ENCODE measurements around the gene ZNF688. TPM values are rescaled to one million over a fixed set of nuclear protein-coding genes. Genes with fewer than 3 reads are reported as not detected.

ZNF688 gene
- total RNA-seq, 1 donor: 12.3 TPM

- DNase-seq (ENCODE audit: insufficient read length, low spot score, missing footprints): no peak
- H3K4me1 ChIP-seq (ENCODE audit: insufficient read depth, low read length): no peaks in the 10 kb centered on the region
- H2AFZ ChIP-seq (ENCODE audit: low read length): peak overlapping the region; percentile 82
- peak overlapping the region; percentile 93 for H3K4me3 ChIP-seq (ENCODE audit: insufficient read depth, low read length)
- TF ChIP-seq CTCF (IDR thresholded peaks at IDR 0.05; ENCODE audit: extremely low read depth, low read depth, low read length): no peak
- no peaks in the 10 kb centered on the region for H4K20me1 ChIP-seq (ENCODE audit: insufficient read depth, low read length)
- H3K36me3 ChIP-seq (ENCODE audit: insufficient read depth, low read length): peaks cover 13% of the 10 kb centered on the region
- H3K9me3 ChIP-seq (ENCODE audit: low read depth, low read length): no peaks in the 10 kb centered on the region
- H3K27ac ChIP-seq (ENCODE audit: low read depth, low read length): no peak overlapping the region
- H3K27me3 ChIP-seq (ENCODE audit: insufficient read depth, low read length): no peaks in the 10 kb centered on the region
- H3K4me2 ChIP-seq (ENCODE audit: insufficient read depth, low read length): peak overlapping the region; percentile 68
- H3K79me2 ChIP-seq (ENCODE audit: insufficient read depth, low read length): peaks cover 17% of the 10 kb centered on the region
These were observed 12.6 kb downstream of the ZNF688 start for GRCh38 chr16:30558789-30559377.

DNA sequence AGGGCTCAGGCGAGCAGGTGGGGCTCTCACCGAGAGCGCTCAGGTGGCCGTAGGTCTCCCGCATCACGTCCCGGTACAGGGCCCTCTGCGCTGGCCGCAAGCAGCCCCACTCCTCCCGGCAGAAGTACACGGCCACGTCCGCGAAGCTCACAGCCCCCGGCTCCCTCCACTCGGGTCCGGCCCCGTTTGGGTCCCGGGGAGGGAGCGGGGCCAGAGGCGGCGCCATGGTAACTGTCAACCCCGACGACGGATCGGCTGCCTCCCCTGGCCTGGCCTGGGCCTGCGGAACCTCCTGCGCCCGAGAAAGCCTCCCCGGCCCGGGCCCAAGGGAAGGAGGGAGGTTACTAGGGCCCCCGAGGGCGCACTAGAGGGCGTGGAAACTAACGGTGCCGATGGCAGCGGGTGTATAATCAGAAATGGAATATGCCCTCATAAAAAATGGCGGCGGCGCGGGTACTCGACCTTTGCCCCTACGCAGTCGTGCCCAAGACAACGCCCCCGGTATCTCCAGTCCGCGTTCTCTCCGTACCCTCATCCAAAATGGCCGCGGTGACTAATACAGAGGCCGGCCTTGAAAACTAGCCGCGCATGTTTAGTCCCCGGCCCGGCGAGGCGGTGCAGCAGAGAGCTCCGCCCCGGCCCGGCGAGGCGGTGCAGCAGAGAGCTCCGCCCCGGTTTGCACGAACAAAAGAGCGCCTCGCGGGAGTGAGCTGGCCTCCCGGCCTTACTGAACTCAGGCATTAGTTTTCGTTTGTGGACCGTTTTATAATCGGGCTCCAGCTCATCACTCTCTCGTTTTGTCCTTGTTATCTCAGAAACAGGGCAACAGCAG is 13.3 kb downstream of the ZNF688 start, which contains the start of gene ZNF764:
ZNF764 (minus strand) TSS at position 418 of the 832 bp plus-strand sequence; CDS start at position 226, 192 bp downstream.
- Histone ChIP-seq H4K20me1 (ENCODE audit: insufficient read depth, low read length) (no peaks in the 10 kb centered on the region), H3K4me3 (ENCODE audit: insufficient read depth, low read length) (peak within 1 kb of the TSS; percentile 93), H3K36me3 (ENCODE audit: insufficient read depth, low read length) (peaks cover 16% of the 10 kb centered on the region), H3K4me1 (ENCODE audit: insufficient read depth, low read length) (no peaks in the 10 kb centered on the region), H3K27ac (ENCODE audit: low read depth, low read length) (peak within 1 kb of the TSS; percentile 85), H3K79me2 (ENCODE audit: insufficient read depth, low read length) (peaks cover 17% of the 10 kb centered on the region), H3K4me2 (ENCODE audit: insufficient read depth, low read length) (peak within 1 kb of the TSS; percentile 77), H3K9me3 (ENCODE audit: low read depth, low read length) (no peaks in the 10 kb centered on the region), H3K27me3 (ENCODE audit: insufficient read depth, low read length) (no peaks in the 10 kb centered on the region), H2AFZ (ENCODE audit: low read length) (peak within 1 kb of the TSS; percentile 88)
- peak; percentile 99 for DNase-seq (ENCODE audit: insufficient read length, low spot score, missing footprints)
- no peak for TF ChIP-seq CTCF (IDR thresholded peaks at IDR 0.05; ENCODE audit: extremely low read depth, low read depth, low read length)

GRCh38 chr16:30557707-30557956 is 13.9 kb downstream of the ZNF688 start:
- Histone ChIP-seq H3K9me3 (ENCODE audit: low read depth, low read length) (no peaks in the 10 kb centered on the region), H3K79me2 (ENCODE audit: insufficient read depth, low read length) (peaks cover 17% of the 10 kb centered on the region), H4K20me1 (ENCODE audit: insufficient read depth, low read length) (no peaks in the 10 kb centered on the region), H3K27ac (ENCODE audit: low read depth, low read length) (peak overlapping the region; percentile 85), H3K4me2 (ENCODE audit: insufficient read depth, low read length) (peak overlapping the region; percentile 77), H3K36me3 (ENCODE audit: insufficient read depth, low read length) (peaks cover 16% of the 10 kb centered on the region), H2AFZ (ENCODE audit: low read length) (peak overlapping the region; percentile 88), H3K27me3 (ENCODE audit: insufficient read depth, low read length) (no peaks in the 10 kb centered on the region), H3K4me1 (ENCODE audit: insufficient read depth, low read length) (no peaks in the 10 kb centered on the region), H3K4me3 (ENCODE audit: insufficient read depth, low read length) (peak overlapping the region; percentile 93)
- peak; percentile 89 for DNase-seq (ENCODE audit: insufficient read length, low spot score, missing footprints)
- no peak for TF ChIP-seq CTCF (IDR thresholded peaks at IDR 0.05; ENCODE audit: extremely low read depth, low read depth, low read length)

DNA sequence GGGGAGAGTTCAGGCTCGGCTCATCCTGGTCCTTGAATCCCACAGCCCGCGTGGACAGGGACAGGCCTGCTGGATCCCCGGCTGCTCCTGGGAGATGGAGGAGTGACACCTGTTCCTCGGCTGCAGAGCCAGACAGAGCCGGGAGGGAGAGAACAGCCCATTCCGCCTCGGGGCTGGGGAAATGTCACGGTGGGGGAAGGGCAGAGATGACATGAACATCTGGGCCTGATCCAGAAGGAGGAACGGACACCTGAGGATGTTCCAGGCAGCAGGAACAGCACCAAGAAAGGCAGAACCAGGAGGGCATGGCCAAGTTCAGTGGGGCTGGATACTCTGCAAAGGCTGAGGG is 15.4 kb downstream of the ZNF688 start:
- Histone ChIP-seq H3K36me3 (ENCODE audit: insufficient read depth, low read length) (peaks cover 16% of the 10 kb centered on the region), H3K27ac (ENCODE audit: low read depth, low read length) (no peak overlapping the region), H3K4me3 (ENCODE audit: insufficient read depth, low read length) (no peak overlapping the region), H4K20me1 (ENCODE audit: insufficient read depth, low read length) (no peaks in the 10 kb centered on the region), H3K4me1 (ENCODE audit: insufficient read depth, low read length) (no peaks in the 10 kb centered on the region), H2AFZ (ENCODE audit: low read length) (no peak overlapping the region), H3K9me3 (ENCODE audit: low read depth, low read length) (no peaks in the 10 kb centered on the region), H3K79me2 (ENCODE audit: insufficient read depth, low read length) (peaks cover 17% of the 10 kb centered on the region), H3K27me3 (ENCODE audit: insufficient read depth, low read length) (no peaks in the 10 kb centered on the region), H3K4me2 (ENCODE audit: insufficient read depth, low read length) (no peak overlapping the region)
- DNase-seq (ENCODE audit: insufficient read length, low spot score, missing footprints): no peak
- TF ChIP-seq CTCF (IDR thresholded peaks at IDR 0.05; ENCODE audit: extremely low read depth, low read depth, low read length): no peak
